ENCODE measurements around the gene UACA. TPM values are rescaled to one million over a fixed set of nuclear protein-coding genes. Genes with fewer than 3 reads are reported as not detected.
"Not testable (repeated sequence)": the region's sequence is repeated elsewhere in the genome, so short reads cannot be mapped to it uniquely, and the experiment has no call there.

Gene UACA
- total RNA-seq, 1 experiment from 2014 or later: 24.4 TPM

DNA sequence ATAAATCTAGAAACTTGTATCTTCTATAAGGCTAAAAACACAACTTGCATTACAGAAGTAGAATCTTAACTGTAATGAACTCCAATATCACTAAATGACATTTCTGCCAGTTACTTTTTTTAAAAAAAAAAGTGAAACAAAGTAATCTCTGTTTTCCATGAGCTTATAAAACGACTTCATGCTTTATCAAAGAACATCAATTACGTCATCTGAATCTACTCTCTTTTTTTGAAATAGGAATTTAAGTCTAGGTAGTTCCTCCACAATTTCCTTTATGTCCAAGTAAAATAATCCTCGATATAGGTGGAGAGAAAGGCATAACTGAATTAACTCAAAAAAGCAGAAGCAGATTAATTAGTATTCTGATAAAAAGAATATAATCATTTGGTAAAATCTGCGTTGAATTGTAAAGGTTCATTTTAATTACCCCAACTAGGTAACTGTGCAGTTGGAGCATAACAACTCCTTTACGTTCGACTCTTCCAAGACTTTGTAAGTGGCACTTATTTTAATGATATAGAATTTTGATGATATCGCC lies 1.4 kb downstream of the UACA start:
- peak; percentile 42 for DNase-seq (ENCODE audit: low read depth, low spot score)
- in situ Hi-C loops (cut with HindIII; ENCODE audit: low pct_unique_long_range_greater_than_20kb, low sequenced_read_pairs): no loop called here

DNA sequence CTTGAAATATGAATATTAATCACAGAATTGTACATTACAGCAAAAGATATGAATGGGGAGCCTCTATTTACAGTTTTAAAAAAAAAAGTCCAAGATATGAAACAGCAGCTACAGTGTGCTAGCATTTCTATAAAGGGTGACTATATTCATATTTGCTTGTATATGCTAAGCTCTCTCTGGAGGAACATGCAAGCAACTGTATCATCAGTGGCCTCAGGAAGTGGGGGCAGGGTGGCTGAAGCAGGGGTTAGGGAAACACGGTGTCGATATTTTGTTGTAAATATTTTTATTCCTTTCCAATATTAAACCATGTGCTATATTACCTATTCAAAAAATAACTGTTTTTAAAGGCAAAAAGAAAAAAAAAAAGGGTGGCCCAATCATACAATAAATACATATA lies 2.3 kb downstream of the UACA start:
- DNase-seq (ENCODE audit: low read depth, low spot score): peak; percentile 29

DNA sequence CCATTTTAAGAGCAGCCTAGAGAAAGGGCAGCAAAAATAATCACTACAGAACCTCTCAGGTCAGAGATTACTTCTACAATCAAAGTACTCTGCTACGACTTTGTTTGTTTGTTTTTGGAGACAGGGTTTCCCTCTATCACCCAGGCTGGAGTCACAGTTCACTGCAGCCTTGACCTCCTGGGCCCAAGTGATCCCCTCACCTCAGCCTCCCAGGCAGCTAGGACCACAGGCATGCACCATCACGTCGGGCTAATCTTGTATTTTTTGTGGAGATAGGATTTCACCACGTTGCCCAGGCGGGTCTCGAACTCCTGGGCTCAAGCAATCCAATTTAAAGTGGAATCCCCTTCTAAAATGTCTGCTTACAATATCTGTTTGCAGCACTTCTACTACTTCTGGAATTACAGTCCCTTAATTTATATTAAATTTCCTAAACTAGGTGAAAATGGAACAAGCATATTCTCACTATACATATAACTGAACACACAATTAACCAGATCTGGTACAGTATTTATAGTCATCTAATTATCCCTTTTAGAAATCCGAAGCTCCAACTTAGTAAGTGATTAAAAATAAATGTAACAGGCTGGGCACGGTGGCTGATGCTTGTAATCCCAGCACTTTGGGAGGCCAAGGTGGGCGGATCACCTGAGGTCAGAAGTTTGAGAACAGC lies 4.4 kb downstream of the UACA start:
- DNase-seq (ENCODE audit: low read depth, low spot score): no peak
- in situ Hi-C loops (cut with HindIII; ENCODE audit: low pct_unique_long_range_greater_than_20kb, low sequenced_read_pairs): no loop called here

More for the DNA sequence above, 2.3 kb downstream of the UACA start:
- in situ Hi-C loops (cut with HindIII; ENCODE audit: low pct_unique_long_range_greater_than_20kb, low sequenced_read_pairs): no loop called here

DNA sequence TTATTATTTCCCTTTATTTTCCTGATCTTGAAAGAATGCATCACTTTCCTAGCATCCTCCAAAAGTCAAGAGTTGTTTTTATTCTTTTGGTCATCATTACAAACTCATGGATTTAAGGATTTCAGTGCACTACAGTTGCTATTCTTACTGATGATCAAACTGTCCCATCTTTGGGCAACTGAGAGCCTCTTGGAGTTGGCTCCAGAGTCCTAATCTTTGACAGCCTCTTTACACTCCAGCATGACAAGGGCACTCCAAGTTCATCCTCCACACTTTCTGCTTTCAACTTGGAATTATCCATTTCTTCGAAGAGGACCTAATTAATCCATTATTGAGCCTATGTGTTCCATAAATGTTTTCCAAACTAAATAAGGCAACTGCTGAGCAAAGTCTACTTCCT lies 5.7 kb downstream of the UACA start:
- in situ Hi-C loops (cut with HindIII; ENCODE audit: low pct_unique_long_range_greater_than_20kb, low sequenced_read_pairs): no loop called here
- DNase-seq (ENCODE audit: low read depth, low spot score): no peak

DNA sequence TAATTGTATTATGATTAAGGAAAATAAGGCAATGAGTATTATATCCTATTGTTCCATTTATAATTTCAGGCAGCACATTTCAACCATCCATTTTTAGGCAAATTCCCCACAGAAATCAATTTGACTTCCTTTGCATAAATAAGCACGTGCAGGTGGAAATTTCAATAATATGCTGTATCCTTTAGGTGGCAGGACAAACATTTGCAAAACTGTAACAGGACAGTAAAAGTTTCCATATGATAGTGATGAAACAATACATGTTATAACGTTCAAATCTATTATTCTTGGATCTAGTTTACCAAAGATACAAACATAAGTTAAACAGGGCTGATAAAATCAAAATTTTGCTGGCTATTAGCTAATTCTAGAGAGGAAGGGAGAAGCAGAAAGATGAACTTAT lies 8.5 kb downstream of the UACA start:
- DNase-seq (ENCODE audit: low read depth, low spot score): no peak
- in situ Hi-C loops (cut with HindIII; ENCODE audit: low pct_unique_long_range_greater_than_20kb, low sequenced_read_pairs): no loop called here

DNA sequence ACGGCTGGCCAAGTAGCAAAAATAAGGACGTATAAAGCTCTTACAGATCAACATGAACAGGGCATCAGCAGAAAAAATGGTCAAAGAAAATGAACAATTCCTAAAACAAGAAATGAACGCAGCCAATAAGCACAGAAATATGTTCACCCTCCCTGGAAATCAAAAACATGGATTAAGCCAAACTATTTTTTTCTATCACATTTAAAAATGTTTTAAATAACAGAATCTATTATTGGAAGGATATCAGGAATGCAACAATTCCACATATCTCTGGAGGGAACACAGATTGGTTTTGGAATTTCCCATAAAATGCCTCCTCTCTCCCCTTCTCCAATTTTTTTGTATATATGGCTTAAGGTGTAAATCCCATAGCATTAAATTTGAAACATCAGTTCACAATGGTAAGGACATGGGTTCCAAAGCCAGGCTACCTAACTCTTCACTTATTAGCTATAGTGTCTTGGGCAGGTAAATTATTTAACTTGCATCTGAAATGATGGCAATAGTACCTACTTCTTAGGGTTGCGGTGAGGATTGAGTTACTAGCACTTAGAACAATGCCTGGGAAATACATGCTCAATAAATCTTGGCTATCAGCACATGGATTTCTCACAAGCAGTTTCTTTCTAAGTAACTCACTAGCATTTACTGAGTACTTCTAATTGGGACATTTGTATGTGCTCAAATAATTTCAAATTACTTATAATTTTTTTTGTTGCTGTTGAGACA lies 10.1 kb downstream of the UACA start:
- DNase-seq (ENCODE audit: low read depth, low spot score): no peak
- in situ Hi-C loops (cut with HindIII; ENCODE audit: low pct_unique_long_range_greater_than_20kb, low sequenced_read_pairs): no loop called here

DNA sequence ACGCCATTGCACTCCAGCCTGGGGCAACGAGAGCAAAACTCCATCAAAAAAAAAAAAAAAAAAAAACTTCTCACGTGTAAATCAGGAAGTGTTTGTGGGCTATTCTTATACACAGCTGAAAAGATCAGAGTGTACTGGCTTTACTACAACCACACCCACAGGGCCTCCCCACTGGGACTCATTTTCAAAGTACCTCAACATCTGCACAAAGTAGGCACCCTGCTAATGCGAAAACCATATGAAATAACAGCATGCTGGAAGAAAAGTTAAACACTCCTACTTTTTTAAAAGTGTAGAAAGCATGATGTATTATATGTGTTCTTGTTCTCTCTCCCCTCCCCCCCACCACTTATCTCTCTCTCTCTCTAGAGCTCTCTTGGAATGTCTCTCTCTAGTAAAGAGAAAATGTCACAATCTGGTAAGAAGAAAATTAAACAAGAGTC lies 11.1 kb downstream of the UACA start:
- in situ Hi-C loops (cut with HindIII; ENCODE audit: low pct_unique_long_range_greater_than_20kb, low sequenced_read_pairs): no loop called here

DNA sequence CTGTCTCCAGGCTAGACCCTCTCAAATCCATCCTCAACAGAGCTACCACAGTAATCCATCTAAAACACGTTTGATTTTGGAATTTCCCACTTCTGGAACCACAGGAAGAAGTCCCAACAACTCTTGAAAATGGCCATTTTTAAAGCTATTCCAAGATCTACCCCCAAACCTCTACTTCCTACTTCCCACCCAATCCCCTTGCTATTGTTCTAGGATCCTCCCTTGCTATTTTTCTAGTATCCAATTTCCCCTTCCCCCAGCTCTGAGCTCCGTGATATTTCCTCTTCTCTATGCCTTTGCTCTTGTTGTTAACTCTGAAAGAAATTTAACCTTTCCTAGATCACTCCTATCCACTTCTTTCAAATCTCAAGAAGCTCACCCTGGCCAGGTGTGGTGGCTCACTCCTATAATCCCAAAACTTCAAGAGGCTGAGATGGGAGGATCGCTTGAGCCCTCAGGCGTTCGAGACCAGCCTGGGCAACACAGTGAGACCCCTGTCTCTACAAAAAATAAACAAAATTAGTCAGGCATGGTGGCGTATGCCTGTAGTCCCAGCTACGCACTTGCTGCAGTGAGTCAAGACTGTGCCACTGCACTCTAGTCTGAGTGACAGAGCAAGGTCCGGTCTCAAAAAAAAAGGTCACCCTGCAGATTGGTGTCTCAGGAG lies 13.0 kb downstream of the UACA start:
- no peak for DNase-seq (ENCODE audit: low read depth, low spot score)
- in situ Hi-C loops (cut with HindIII; ENCODE audit: low pct_unique_long_range_greater_than_20kb, low sequenced_read_pairs): no loop called here

More for the DNA sequence above, 11.1 kb downstream of the UACA start:
- DNase-seq (ENCODE audit: low read depth, low spot score): no peak

DNA sequence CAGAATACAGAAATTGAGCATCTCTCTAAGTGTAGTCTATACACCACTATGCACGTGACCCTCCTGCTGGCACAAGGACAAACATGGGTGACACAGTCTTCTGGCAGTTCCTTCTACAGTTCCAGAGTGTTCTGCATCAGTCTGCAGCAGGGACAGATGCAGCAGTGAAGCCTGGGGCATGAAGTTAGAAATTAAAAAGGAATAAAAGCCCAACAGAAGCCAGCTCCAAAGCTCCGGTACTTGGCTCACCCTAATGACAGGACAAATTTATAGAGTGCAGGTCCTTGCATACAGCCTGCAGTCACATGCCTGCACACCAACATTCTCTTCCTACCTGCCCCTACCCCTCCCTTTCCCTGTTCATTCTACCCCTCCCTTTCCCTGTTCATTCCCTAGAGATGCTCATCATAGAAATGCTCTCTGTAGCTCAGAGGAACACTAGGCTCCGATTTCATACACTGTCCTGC lies 15.0 kb downstream of the UACA start:
- in situ Hi-C loops (cut with HindIII; ENCODE audit: low pct_unique_long_range_greater_than_20kb, low sequenced_read_pairs): no loop called here
- no peak for DNase-seq (ENCODE audit: low read depth, low spot score)

DNA sequence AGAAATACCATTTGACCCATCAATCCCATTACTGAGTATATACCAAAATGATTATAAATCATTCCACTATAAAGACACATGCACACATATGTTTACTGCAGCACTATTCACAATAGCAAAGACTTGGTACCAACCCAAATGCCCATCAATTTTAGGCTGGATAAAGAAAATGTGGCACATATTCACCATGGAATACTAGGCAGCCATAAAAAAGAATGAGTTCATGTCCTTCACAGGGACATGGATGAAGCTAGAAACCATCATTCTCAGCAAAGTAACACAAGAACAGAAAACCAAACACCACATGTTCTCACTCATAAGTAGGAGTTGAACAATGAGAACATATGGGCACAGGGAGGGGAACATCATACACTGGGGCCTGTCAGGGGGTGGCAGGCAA lies 16.8 kb downstream of the UACA start:
- DNase-seq (ENCODE audit: low read depth, low spot score); in situ Hi-C loops (cut with HindIII; ENCODE audit: low pct_unique_long_range_greater_than_20kb, low sequenced_read_pairs): not testable (repeated sequence)

DNA sequence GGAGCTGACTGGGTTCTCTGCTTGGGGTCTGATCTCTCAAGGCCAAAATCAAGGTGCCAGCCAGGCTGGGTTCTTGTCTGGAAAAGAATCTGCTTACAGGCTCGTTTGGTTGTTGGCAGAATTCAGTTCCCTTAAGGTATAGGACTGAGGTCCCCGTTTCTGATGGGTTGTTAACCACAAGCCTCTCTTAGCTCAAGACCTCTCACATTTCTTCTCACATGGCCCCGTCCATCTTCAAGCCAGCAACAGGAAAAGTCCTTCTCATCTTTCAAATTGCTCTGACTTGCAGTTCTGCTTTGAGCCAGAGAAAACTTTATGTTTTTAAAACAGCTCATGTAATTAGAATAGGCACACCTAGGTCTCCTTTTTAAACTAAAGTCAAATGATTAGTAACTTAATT lies 20.4 kb downstream of the UACA start:
- in situ Hi-C loops (cut with HindIII; ENCODE audit: low pct_unique_long_range_greater_than_20kb, low sequenced_read_pairs): no loop called here
- peak; percentile 33 for DNase-seq (ENCODE audit: low read depth, low spot score)

DNA sequence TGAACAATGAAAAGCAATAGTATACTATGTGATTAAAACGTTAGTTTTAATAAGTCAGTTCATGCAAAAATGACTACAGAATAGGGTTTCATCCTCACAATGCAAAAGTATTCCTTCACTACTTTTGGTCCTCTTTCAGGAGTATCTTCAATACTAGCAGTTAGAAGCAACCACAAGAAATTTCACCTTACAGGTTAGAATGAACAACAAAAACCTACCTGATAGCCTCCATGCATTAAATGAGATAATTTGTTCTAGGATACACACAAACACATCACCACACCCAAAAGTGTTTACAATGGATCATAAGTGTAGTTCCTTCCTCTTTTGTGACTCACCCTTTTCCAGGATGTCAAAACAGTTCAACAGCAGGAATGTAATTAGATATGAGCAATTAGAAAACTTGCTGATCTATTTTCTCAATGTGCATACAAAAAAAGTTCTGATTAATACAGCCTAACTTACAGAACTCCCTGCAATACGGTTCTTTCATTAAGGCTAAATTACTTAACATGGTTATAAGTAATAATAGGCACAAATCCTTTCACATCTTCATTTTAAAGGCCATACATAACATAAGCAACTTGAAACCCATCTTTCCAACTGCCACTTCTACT lies 21.6 kb downstream of the UACA start:
- in situ Hi-C loops (cut with HindIII; ENCODE audit: low pct_unique_long_range_greater_than_20kb, low sequenced_read_pairs): no loop called here
- peak; percentile 8 for DNase-seq (ENCODE audit: low read depth, low spot score)

DNA sequence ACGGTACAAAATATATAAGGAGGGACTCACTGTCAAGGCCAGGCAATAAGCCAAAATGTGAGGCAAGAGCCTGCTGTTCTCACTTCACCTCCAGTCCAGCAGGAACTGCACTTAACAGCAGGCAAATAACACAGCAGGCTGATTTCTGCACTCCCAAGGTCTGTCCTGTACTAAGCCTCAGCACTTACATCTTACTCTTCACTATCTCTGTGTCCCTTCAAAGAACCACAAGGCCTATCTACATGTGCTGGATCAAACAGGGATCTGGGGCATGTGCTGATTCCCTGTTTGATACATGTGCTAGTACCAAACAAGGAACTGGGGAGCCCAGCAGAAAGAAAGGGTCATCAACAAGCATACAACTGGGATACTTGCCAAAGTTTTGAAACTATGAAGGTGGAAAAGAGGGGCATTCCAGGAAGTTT lies 22.2 kb downstream of the UACA start:
- peak; percentile 26 for DNase-seq (ENCODE audit: low read depth, low spot score)
- in situ Hi-C loops (cut with HindIII; ENCODE audit: low pct_unique_long_range_greater_than_20kb, low sequenced_read_pairs): no loop called here

DNA sequence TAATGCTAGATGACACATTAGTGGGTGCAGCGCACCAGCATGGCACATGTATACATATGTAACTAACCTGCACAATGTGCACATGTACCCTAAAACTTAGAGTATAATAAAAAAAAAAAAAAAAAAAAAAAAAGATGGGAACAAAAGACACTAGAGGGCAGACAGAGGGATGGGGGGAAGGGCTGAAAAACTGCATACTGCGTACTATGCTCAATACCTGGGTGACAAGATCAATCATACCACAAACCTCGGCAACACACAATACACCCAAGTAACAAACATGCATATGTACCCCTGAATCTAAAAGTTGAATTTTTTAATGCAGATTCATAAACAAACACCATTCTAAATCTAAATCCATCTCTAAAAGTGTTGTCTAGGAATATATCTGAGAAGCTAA lies 28.3 kb downstream of the UACA start:
- in situ Hi-C loops (cut with HindIII; ENCODE audit: low pct_unique_long_range_greater_than_20kb, low sequenced_read_pairs); DNase-seq (ENCODE audit: low read depth, low spot score): not testable (repeated sequence)

DNA sequence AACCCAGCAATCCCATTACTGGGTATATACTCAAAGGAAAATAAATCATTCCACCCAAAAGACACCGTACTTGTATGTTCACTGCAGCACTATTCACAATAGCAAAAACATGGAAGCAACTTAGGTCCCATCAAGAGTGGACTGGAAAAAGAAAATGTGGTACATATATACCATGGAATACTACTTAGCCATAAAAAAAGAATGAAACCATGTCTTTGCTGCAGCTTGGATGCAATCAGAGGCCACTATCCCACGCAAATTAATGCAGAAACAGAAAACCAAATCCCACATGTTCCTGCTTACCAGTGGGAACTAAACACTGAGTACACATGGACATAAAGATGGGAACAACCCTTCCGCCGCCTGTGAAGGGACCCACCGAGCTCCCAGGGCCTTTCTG lies 34.2 kb downstream of the UACA start:
- in situ Hi-C loops (cut with HindIII; ENCODE audit: low pct_unique_long_range_greater_than_20kb, low sequenced_read_pairs): no loop called here
- no peak for DNase-seq (ENCODE audit: low read depth, low spot score)

DNA sequence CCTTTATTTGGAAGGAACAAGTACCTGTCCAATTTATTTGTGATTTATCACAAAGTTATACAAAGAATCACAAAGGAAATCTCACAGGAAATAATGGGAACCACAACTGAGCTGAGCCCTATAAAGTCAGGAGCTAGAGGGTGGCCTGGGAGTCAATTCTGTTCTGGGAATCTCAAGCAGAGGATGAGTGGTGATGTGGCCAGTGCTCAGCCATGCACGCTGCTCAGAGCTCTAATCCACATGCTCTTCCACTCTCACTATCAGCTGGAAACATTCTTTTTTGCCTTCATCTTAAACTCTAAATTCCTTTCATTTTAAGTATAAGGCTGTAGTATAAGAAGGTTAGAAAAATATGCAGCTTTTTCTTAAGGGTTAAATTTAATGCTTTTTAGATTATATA lies 36.6 kb downstream of the UACA start:
- in situ Hi-C loops (cut with HindIII; ENCODE audit: low pct_unique_long_range_greater_than_20kb, low sequenced_read_pairs): no loop called here

DNA sequence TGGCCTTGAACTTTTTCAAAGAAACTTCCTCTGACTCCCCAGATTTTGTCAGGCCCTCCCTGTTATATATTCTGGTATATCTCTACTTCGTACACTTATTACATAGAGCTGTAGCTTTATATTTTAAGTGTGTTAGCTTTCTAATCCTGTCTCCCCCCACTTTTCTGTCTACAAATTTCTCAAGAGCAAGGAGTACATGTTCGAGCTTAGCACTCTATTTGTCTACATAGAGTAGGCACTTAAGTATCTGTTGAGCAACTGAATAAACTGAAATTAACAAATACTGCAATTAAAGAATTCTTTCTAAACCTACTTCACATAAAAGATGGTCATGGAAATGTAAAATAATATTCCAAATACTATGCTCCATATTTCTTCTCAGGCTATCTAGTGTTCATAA lies 39.4 kb downstream of the UACA start:
- DNase-seq (ENCODE audit: low read depth, low spot score): no peak
- in situ Hi-C loops (cut with HindIII; ENCODE audit: low pct_unique_long_range_greater_than_20kb, low sequenced_read_pairs): no loop called here

More for the DNA sequence above, 36.6 kb downstream of the UACA start:
- DNase-seq (ENCODE audit: low read depth, low spot score): no peak

DNA sequence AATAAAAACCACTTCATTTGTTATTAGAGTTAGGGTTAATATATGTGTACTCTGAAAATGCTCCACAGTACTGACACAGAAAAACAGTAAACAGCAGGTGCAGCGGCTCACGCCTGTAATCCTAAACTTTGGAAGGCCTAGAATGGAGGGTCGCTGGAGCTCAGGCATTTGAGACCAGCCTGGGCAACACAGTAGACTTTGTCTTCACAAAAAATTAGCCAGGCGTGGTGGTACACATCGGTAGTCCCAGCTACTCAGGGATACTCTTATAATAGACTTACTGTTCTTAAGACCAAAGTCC lies 40.3 kb downstream of the UACA start:
- no peak for DNase-seq (ENCODE audit: low read depth, low spot score)
- in situ Hi-C loops (cut with HindIII; ENCODE audit: low pct_unique_long_range_greater_than_20kb, low sequenced_read_pairs): no loop called here

All from SK-MEL-5 (cell line).